Body of pancreas (tissue), 4 donors: ENCODE data around the gene MEA1. TPM values are rescaled to one million over a fixed set of nuclear protein-coding genes. Genes with fewer than 3 reads are reported as not detected.

ENCODE experiments used
- ATAC-seq: fragments of 150-250 bp; one replicate; pipeline ENCODE4 v1.9.1; 2016
- DNase-seq, 4 donors: peaks; one replicate each; pipeline ENCODE4 v3.0.0-alpha.2; 2019
- H3K27ac ChIP-seq, 4 donors: fragments of 200-600 bp; sonication (generic); 1 replicate in 3 of 4; 2 replicates in 1 of 4; pipeline versions ENCODE4 v1.5.1 to v1.6.1; 2016 to 2019; ENCODE audit warnings: mild to moderate bottlenecking in 1 of 4, mixed read lengths in 1 of 4, moderate library complexity in 1 of 4
- H3K27me3 ChIP-seq, 2 donors: fragments of 200-600 bp; sonication (generic); one replicate each; pipeline ENCODE4 v1.6.0; 2016; ENCODE audit warnings: mild to moderate bottlenecking in 1 of 2
- H3K36me3 ChIP-seq, 2 donors: fragments of 200-600 bp; sonication (generic); replicated peaks in 1 of 2; 2 replicates each; pipeline ENCODE4 v1.5.1; 2016; ENCODE audit warnings: low read depth in 2 of 2; ENCODE audit not compliant: insufficient read depth in 1 of 2
- H3K4me1 ChIP-seq: fragments of 200-600 bp; sonication (generic); one replicate; pipeline ENCODE4 v1.6.0; 2016
- H3K4me3 ChIP-seq, 2 donors: fragments of 200-600 bp; sonication (generic); 1 replicate in 1 of 2; 2 replicates in 1 of 2; pipeline ENCODE4 v1.5.1; 2016 to 2019
- H3K9me3 ChIP-seq, 3 donors: fragments of 200-600 bp; sonication (generic); 1 replicate in 2 of 3; 2 replicates in 1 of 3; pipeline ENCODE4 v1.5.1; 2016
- CTCF ChIP-seq, 7 experiments: fragments of 450-650 bp in 4 of 7; fragments of 200-600 bp in 3 of 7; sonication (generic) in 3 of 7; IDR thresholded peaks; one replicate each; pipeline ENCODE4 v1.5.1; 2016 to 2019; ENCODE audit warnings: antibody characterized with exemption in 7 of 7
- POLR2A ChIP-seq, 3 donors: fragments of 450-650 bp; IDR thresholded peaks; one replicate each; pipeline ENCODE4 v1.6.1; 2016; ENCODE audit warnings: antibody characterized with exemption in 3 of 3, mild to moderate bottlenecking in 2 of 3
- WGBS, 2 donors: methylation state at CpG; one replicate each; pipeline ENCODE4 v1.1.5; 2017; 5-methylcytosine and 5-hydroxymethylcytosine counted together
- intact Hi-C: fragments of 100-400 bp; cut with DNase I; formaldehyde crosslinking; loops from one replicate; pipeline ENCODE4 v1.15.1; 2023
- total RNA-seq, 2 donors: library from RNA; depleted of rRNA; stranded (reverse); fragments of >200 nt; gene quantifications; one replicate each; pipeline ENCODE4 v1.1.0, GENCODE V29; 2016

MEA1 gene
- total RNA-seq, 2 donors from 2014 or later, result 17.5 to 32.9 TPM

DNA sequence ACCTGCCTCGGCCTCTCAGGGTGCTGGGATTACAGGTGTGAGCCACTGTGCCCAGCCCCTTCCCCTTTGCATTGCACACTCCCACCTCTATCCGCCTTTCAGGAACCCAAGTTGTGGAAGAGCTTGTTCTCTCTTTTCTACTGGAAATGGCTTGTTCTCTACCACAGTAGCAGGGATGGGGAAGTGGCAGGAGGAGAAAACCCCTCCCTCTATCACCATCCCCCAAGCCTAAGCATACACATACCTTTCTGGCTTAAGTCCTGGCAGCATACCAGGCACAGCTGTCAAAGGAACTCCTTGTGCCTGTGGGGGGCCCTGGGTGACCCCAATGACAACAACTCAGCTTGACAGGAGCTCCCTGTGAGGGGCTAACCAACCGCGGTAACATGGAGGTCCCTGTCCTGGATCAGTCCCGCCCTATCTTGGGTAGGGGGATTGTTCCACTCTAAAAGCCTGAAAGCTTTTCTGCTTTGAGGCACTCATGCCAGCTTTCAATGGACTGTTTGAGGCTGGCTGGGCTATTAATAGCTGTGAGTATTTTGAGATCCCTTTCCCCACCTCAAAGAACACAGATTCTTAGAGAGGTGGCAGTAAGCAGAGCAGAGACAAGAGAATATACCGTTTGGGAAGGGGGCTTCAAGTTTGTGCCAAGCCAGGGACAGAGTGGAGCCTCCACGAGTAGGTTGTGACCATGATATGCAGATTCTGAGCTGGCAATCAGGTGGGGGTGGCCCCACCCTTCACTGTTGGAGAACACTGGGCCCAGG is 2.6 kb upstream of the MEA1 start:
- Histone ChIP-seq H3K4me3 (no peak overlapping the region), H3K4me1 (peaks cover 57% of the 10 kb centered on the region), H3K36me3 (peaks cover 0 to 2% of the 10 kb centered on the region in 2 donors), H3K9me3 (no peaks in the 10 kb centered on the region), H3K27me3 (no peaks in the 10 kb centered on the region), H3K27ac (no peak overlapping the region)
- WGBS, 2 donors, result 67 to 75% methylated on average over 7 of the region's 7 CpGs
- intact Hi-C loops, result loop anchor here (5.0 kb wide), 1 partner anchor 41 kb away; the partner anchor contains the start of genes KLC4 and MRPL2
- TF ChIP-seq POLR2A (IDR thresholded peaks at IDR 0.05), result no peak
- no peak for TF ChIP-seq CTCF (IDR thresholded peaks at IDR 0.05)
- DNase-seq (no peak), ATAC-seq (no peak)

DNA sequence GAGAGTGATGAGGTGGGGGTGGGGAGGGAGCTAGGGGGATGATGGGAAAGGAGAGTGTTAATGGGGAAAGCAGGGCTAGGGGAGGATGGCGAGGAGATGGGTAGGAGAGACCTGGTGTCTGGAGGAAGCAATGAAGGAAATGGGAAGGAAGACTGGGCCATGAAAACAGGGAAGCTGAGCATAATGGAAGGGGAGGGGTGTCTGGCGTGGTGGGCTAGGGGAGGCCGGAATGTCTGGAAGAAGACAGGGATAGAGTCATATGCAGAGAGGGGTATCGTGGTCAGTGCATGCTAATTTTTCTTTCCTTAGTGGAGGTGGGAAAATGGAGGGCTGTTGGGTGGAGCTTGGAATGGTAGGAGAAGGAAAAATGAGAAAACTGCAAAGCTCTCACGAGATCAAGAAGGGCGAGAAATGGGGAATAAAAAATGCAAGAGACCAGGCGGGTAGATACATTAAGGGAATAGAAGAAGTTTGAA is 726 bp upstream of the MEA1 start:
- Histone ChIP-seq H3K27ac (peak overlapping the region in 3 of 4 donors; percentile 13 to 78 (median 61)), H3K4me1 (peaks cover 45% of the 10 kb centered on the region), H3K9me3 (no peaks in the 10 kb centered on the region), H3K27me3 (no peaks in the 10 kb centered on the region), H3K36me3 (peaks cover 0 to 4% of the 10 kb centered on the region in 2 donors), H3K4me3 (peak overlapping the region; percentile 25 to 74)
- DNase-seq (no peak), ATAC-seq (no peak)
- WGBS, 2 donors, result 0 to 1% methylated on average over 7 of the region's 7 CpGs
- intact Hi-C loops, result no loop called here
- TF ChIP-seq CTCF (IDR thresholded peaks at IDR 0.05), result no peak
- no peak for TF ChIP-seq POLR2A (IDR thresholded peaks at IDR 0.05)

GRCh38 chr6:43013097-43013842 is 476 bp downstream of the MEA1 start:
- Histone ChIP-seq H3K4me3 (peak overlapping the region; percentile 59 to 74), H3K36me3 (peaks cover 0 to 7% of the 10 kb centered on the region in 2 donors), H3K9me3 (no peaks in the 10 kb centered on the region), H3K27ac (peak overlapping the region in 3 of 4 donors; percentile 53 to 78 (median 61)), H3K27me3 (no peaks in the 10 kb centered on the region), H3K4me1 (peaks cover 45% of the 10 kb centered on the region)
- ATAC-seq, result no peak
- DNase-seq, result peak in 1 of 4 donors; percentile 20
- WGBS, 2 donors, result 2 to 3% methylated on average over 23 to 25 of the region's 25 CpGs
- intact Hi-C loops, result no loop called here
- no peak for TF ChIP-seq CTCF (IDR thresholded peaks at IDR 0.05)
- no peak for TF ChIP-seq POLR2A (IDR thresholded peaks at IDR 0.05)

- Histone ChIP-seq H3K27me3 (no peaks in the 10 kb centered on the region), H3K9me3 (no peaks in the 10 kb centered on the region), H3K4me1 (peaks cover 44% of the 10 kb centered on the region), H3K4me3 (no peak overlapping the region), H3K27ac (no peak overlapping the region), H3K36me3 (peaks cover 0 to 5% of the 10 kb centered on the region in 2 donors)
- TF ChIP-seq POLR2A (IDR thresholded peaks at IDR 0.05), result no peak
- no peak for TF ChIP-seq CTCF (IDR thresholded peaks at IDR 0.05)
- ATAC-seq, result no peak
- DNase-seq, result no peak
- WGBS, 2 donors, result 85 to 93% methylated on average over 2 to 6 of the region's 6 CpGs
- intact Hi-C loops, result no loop called here
Observed at GRCh38 chr6:43012364-43012763, 1.4 kb downstream of the MEA1 start.
